NCI-H345 (cell line): ENCODE results near the gene ZNF726.
"Not testable (repeated sequence)": the region's sequence is repeated elsewhere in the genome, so short reads cannot be mapped to it uniquely, and the experiment has no call there.

Source experiments
- DNase-seq: peaks from one replicate; lab custom pipeline; 2025; lab: John Stamatoyannopoulos, UW

ZNF726 gene

GRCh38 chr19:23946569-23946968 is 31.9 kb downstream of the ZNF726 start:
- no peak for DNase-seq

GRCh38 chr19:23949611-23950010 is 34.9 kb downstream of the ZNF726 start:
- DNase-seq = no peak

GRCh38 chr19:23956051-23956450 is 41.4 kb downstream of the ZNF726 start:
- no peak for DNase-seq

- no peak for DNase-seq
Measured at GRCh38 chr19:23957660-23958281, 43.1 kb downstream of the ZNF726 start.

GRCh38 chr19:23963396-23963795 is 48.7 kb downstream of the ZNF726 start:
- not testable (repeated sequence) for DNase-seq

- DNase-seq = not testable (repeated sequence)
Measured at GRCh38 chr19:23963881-23964280, 49.2 kb downstream of the ZNF726 start.

GRCh38 chr19:23964334-23964733 is 49.6 kb downstream of the ZNF726 start:
- DNase-seq = not testable (repeated sequence)

GRCh38 chr19:23969630-23970029 is 54.9 kb downstream of the ZNF726 start:
- DNase-seq = no peak

- no peak for DNase-seq
Measured at GRCh38 chr19:23971598-23971997, 56.9 kb downstream of the ZNF726 start.

- no peak for DNase-seq
Measured at GRCh38 chr19:23972161-23972560, 57.5 kb downstream of the ZNF726 start.

GRCh38 chr19:23974941-23975340 is 60.3 kb downstream of the ZNF726 start:
- DNase-seq = no peak

- DNase-seq = not testable (repeated sequence)
Measured at GRCh38 chr19:23976631-23977030, 61.9 kb downstream of the ZNF726 start.

GRCh38 chr19:23977256-23977655 is 62.6 kb downstream of the ZNF726 start:
- DNase-seq = not testable (repeated sequence)

- DNase-seq = no peak
Measured at GRCh38 chr19:23978068-23978467, 63.4 kb downstream of the ZNF726 start.

- DNase-seq = no peak
Measured at GRCh38 chr19:23980805-23981204, 66.1 kb downstream of the ZNF726 start.

GRCh38 chr19:23981863-23982262 is 67.2 kb downstream of the ZNF726 start:
- DNase-seq = no peak

GRCh38 chr19:23983406-23983805 is 68.7 kb downstream of the ZNF726 start:
- no peak for DNase-seq
